Sigmoid colon (tissue), 3 donors: Measurements from ENCODE around the gene LRRFIP1.

Source experiments
- CTCF ChIP-seq, 4 experiments: fragments of 450-650 bp in 3 of 4; fragments of 200-600 bp in 1 of 4; IDR thresholded peaks; one replicate each; pipeline ENCODE4 v1.5.1; 2016 to 2019; ENCODE audit warnings: antibody characterized with exemption in 4 of 4, mild to moderate bottlenecking in 3 of 4, moderate library complexity in 2 of 4
- POLR2A ChIP-seq, 2 donors: fragments of 450-650 bp; IDR thresholded peaks; one replicate each; pipeline ENCODE4 v1.6.1; 2016; ENCODE audit warnings: antibody characterized with exemption in 2 of 2, mild to moderate bottlenecking in 2 of 2, moderate library complexity in 2 of 2

GRCh38 chr2:237600205-237600846, 27.1 kb upstream of the LRRFIP1 start:
- TF ChIP-seq POLR2A (IDR thresholded peaks at IDR 0.05), result no peak
- peak in 1 of 4 experiments; percentile 24 for TF ChIP-seq CTCF (IDR thresholded peaks at IDR 0.05)
